ENCODE data around the gene AATK.

Gene AATK

GRCh38 chr17:81073967-81074839 lies 91.8 kb downstream of the AATK start:
- TF ChIP-seq HDGF (IDR thresholded peaks at IDR 0.05; ENCODE audit: borderline replicate concordance) (no peak), BHLHE40 (IDR thresholded peaks at IDR 0.05; ENCODE audit: borderline replicate concordance) (no peak), SP1 (IDR thresholded peaks at IDR 0.05) (no peak), LEF1 (IDR thresholded peaks at IDR 0.05; ENCODE audit: borderline replicate concordance) (no peak), FOXK2 (IDR thresholded peaks at IDR 0.05) (no peak), ARNT (IDR thresholded peaks at IDR 0.05) (no peak), L3MBTL2 (conservative IDR thresholded peaks at IDR 0.05) (no peak), FOXM1 (IDR thresholded peaks at IDR 0.05; ENCODE audit: borderline replicate concordance) (no peak), FOXA1 (IDR thresholded peaks at IDR 0.05) (no peak), ELF4 (IDR thresholded peaks at IDR 0.05) (no peak), ZNF384 (IDR thresholded peaks at IDR 0.05) (no peak), SUZ12 (IDR thresholded peaks at IDR 0.05) (no peak), PKNOX1 (IDR thresholded peaks at IDR 0.05) (no peak), CTBP1 (IDR thresholded peaks at IDR 0.05; ENCODE audit: borderline replicate concordance) (no peak), NFRKB (IDR thresholded peaks at IDR 0.05) (no peak), TARDBP (IDR thresholded peaks at IDR 0.05) (no peak)
- ChIA-PET POLR2A (no interaction called here), CTCF (no interaction called here)
- DNase-seq (ENCODE audit: extremely low spot score), result no peak

DNA sequence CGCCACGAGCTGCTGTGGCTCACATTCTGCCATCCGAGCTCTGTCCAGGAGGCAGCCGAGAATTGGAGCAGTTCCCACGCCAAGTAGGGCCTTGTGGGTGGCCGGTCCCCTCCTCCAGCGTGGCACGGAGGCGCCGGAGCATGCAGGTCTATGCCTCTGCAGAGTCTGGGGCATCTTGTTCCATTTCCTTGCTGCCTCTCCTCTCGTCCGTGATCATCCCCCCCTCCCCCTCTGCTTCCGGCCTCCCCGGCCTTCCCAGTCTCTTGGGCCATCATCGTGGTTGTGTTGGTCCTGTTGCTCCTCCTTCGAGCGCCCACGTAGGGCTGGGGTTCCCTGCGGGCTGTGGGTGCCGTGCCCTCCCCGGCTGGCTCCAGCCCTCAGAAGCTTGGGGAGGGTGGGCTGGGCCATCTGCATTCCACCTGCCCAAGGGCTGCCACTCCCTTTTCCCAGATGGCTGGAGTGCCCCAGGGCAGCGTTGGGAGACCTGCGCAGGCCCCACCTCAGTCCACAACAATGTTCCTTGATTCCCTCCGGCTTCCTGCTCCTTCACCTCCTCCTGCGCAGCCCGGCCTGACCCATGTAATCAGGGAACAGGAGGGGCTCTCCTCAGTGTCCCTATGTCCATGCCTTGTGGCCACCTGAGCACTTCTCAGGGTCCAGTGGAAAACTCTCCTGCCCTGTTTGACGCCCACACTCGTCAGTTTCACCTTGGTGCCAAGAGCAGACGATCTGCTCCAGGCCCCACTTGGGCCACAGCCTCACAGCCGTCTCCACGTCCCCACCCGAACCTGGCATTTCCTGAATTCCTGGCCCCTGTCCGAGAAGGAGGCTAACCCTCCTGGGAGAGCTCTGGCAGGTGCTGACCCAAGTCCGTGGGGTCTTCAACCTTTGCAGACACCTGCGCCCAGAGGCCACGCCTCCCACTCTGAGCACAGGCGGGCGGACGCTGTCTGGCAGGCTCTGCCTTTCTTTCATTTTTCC lies 94.0 kb downstream of the AATK start:
- CTCF ChIA-PET, result interaction anchor here (0.9 to 1.6 kb wide), 2 partner anchors 25 to 30 kb away, joined by 3 to 6 read pairs; no protein-coding TSS in a partner anchor
- no peak for TF ChIP-seq ARNT (IDR thresholded peaks at IDR 0.05)
- TF ChIP-seq ZNF384 (IDR thresholded peaks at IDR 0.05), result no peak
- TF ChIP-seq L3MBTL2 (conservative IDR thresholded peaks at IDR 0.05), result no peak
- TF ChIP-seq FOXM1 (IDR thresholded peaks at IDR 0.05; ENCODE audit: borderline replicate concordance), result no peak
- TF ChIP-seq PKNOX1 (IDR thresholded peaks at IDR 0.05), result no peak
- no peak for TF ChIP-seq NFRKB (IDR thresholded peaks at IDR 0.05)
- no peak for TF ChIP-seq SP1 (IDR thresholded peaks at IDR 0.05)
- TF ChIP-seq FOXK2 (IDR thresholded peaks at IDR 0.05), result no peak
- no peak for TF ChIP-seq LEF1 (IDR thresholded peaks at IDR 0.05; ENCODE audit: borderline replicate concordance)
- TF ChIP-seq CTBP1 (IDR thresholded peaks at IDR 0.05; ENCODE audit: borderline replicate concordance), result no peak
- POLR2A ChIA-PET, result no interaction called here
- no peak for DNase-seq (ENCODE audit: extremely low spot score)

- POLR2A ChIA-PET, result no interaction called here
- TF ChIP-seq TARDBP (IDR thresholded peaks at IDR 0.05) (no peak), ELF4 (IDR thresholded peaks at IDR 0.05) (no peak), LEF1 (IDR thresholded peaks at IDR 0.05; ENCODE audit: borderline replicate concordance) (no peak), FOXA1 (IDR thresholded peaks at IDR 0.05) (no peak), SUZ12 (IDR thresholded peaks at IDR 0.05) (no peak), ARNT (IDR thresholded peaks at IDR 0.05) (no peak), BHLHE40 (IDR thresholded peaks at IDR 0.05; ENCODE audit: borderline replicate concordance) (no peak), SP1 (IDR thresholded peaks at IDR 0.05) (no peak), ZNF384 (IDR thresholded peaks at IDR 0.05) (no peak), NFRKB (IDR thresholded peaks at IDR 0.05) (no peak), FOXK2 (IDR thresholded peaks at IDR 0.05) (no peak), FOXM1 (IDR thresholded peaks at IDR 0.05; ENCODE audit: borderline replicate concordance) (no peak)
- CTCF ChIA-PET, result interaction anchor here (0.9 to 1.6 kb wide), 3 partner anchors 9 to 31 kb away, joined by 3 to 6 read pairs (median 3); no protein-coding TSS in a partner anchor
- DNase-seq (ENCODE audit: extremely low spot score), result no peak
Measured at GRCh38 chr17:81070541-81071246, 95.3 kb downstream of the AATK start.

- POLR2A ChIA-PET, result interaction anchor here (0.6 kb wide), 1 partner anchor 10 kb away, joined by 3 read pairs; no protein-coding TSS in a partner anchor
- no peak for TF ChIP-seq L3MBTL2 (conservative IDR thresholded peaks at IDR 0.05)
- TF ChIP-seq BHLHE40 (IDR thresholded peaks at IDR 0.05; ENCODE audit: borderline replicate concordance), result no peak
- no peak for TF ChIP-seq ZNF384 (IDR thresholded peaks at IDR 0.05)
- no peak for TF ChIP-seq FOXM1 (IDR thresholded peaks at IDR 0.05; ENCODE audit: borderline replicate concordance)
- TF ChIP-seq FOXK2 (IDR thresholded peaks at IDR 0.05), result no peak
- no peak for TF ChIP-seq SP1 (IDR thresholded peaks at IDR 0.05)
- TF ChIP-seq LEF1 (IDR thresholded peaks at IDR 0.05; ENCODE audit: borderline replicate concordance), result no peak
- no peak for TF ChIP-seq FOXA1 (IDR thresholded peaks at IDR 0.05)
- TF ChIP-seq PKNOX1 (IDR thresholded peaks at IDR 0.05), result no peak
- no peak for TF ChIP-seq TARDBP (IDR thresholded peaks at IDR 0.05)
- TF ChIP-seq CTBP1 (IDR thresholded peaks at IDR 0.05; ENCODE audit: borderline replicate concordance), result no peak
- no peak for TF ChIP-seq SUZ12 (IDR thresholded peaks at IDR 0.05)
- no peak for TF ChIP-seq ELF4 (IDR thresholded peaks at IDR 0.05)
- TF ChIP-seq ARNT (IDR thresholded peaks at IDR 0.05), result no peak
- no peak for TF ChIP-seq NFRKB (IDR thresholded peaks at IDR 0.05)
- no peak for TF ChIP-seq HDGF (IDR thresholded peaks at IDR 0.05; ENCODE audit: borderline replicate concordance)
- CTCF ChIA-PET, result interaction anchor here (1.0 kb wide), 1 partner anchor 11 kb away, joined by 3 read pairs; no protein-coding TSS in a partner anchor
- DNase-seq (ENCODE audit: extremely low spot score), result no peak
Measured at GRCh38 chr17:81069135-81069645, 96.8 kb downstream of the AATK start.

Measured in HEK293T (cell line).